Memory B cell (primary cell): ENCODE data around the gene MAML3.

ENCODE experiments used
- ATAC-seq: fragments of 150-1000 bp; cut with Tn5 transposase; 2 replicates; pipeline ENCODE4 v1.10.0; 2021; ENCODE audit warnings: low read depth, mild to moderate bottlenecking, moderate library complexity
- DNase-seq, 2 donors: peaks; one replicate each; pipeline ENCODE4 v3.0.0; 2022; ENCODE audit warnings: low spot score in 2 of 2
- H3K27ac Mint-ChIP-seq: one replicate; pipeline ENCODE4 v1.8.0; 2022; ENCODE audit warnings: mild to moderate bottlenecking, moderate library complexity, mixed read lengths
- H3K27me3 Mint-ChIP-seq: one replicate; pipeline ENCODE4 v1.8.0; 2022; ENCODE audit warnings: mixed read lengths
- H3K36me3 Mint-ChIP-seq: one replicate; pipeline ENCODE4 v1.8.0; 2022; ENCODE audit warnings: mild to moderate bottlenecking, mixed read lengths
- H3K4me1 Mint-ChIP-seq: one replicate; pipeline ENCODE4 v1.8.0; 2022; ENCODE audit warnings: mixed read lengths
- H3K4me3 Mint-ChIP-seq: one replicate; pipeline ENCODE4 v1.8.0; 2022; ENCODE audit warnings: mild to moderate bottlenecking, moderate library complexity, mixed read lengths
- H3K9me3 Mint-ChIP-seq: one replicate; pipeline ENCODE4 v1.8.0; 2022; ENCODE audit warnings: mixed read lengths

MAML3 gene

GRCh38 chr4:139726615-139727014, 427.4 kb downstream of the MAML3 start:
- peaks cover 12% of the 10 kb centered on the region for H3K27me3 Mint-ChIP-seq
- H3K4me3 Mint-ChIP-seq: no peak overlapping the region
- H3K9me3 Mint-ChIP-seq: no peaks in the 10 kb centered on the region
- no peak overlapping the region for H3K27ac Mint-ChIP-seq
- no peaks in the 10 kb centered on the region for H3K36me3 Mint-ChIP-seq
- H3K4me1 Mint-ChIP-seq: no peaks in the 10 kb centered on the region
- ATAC-seq (no peak), DNase-seq (no peak)

GRCh38 chr4:139725236-139725635, 428.7 kb downstream of the MAML3 start:
- Mint-ChIP-seq H3K9me3 (no peaks in the 10 kb centered on the region), H3K27me3 (peaks cover 8% of the 10 kb centered on the region), H3K36me3 (no peaks in the 10 kb centered on the region), H3K4me1 (no peaks in the 10 kb centered on the region), H3K27ac (no peak overlapping the region), H3K4me3 (no peak overlapping the region)
- DNase-seq: no peak
- ATAC-seq: no peak

DNA sequence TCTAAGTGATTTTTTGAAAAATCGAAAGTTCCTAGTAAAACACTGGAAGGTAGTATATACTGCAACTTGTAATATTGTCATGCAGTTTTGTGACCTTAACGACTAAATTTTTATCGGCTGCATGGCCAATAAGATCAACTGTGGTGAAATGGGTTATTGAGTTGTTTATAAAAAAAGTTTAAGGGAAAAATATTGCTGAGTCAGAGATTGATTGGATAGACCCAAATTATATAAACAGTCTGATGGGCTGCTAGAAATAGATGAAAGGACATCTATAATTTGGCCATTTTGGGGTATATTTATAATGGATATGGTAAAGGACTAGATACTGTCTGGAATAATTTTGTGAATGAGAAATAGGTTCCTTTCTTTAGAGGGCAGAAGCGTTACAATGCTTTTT, 432.2 kb downstream of the MAML3 start:
- no peak overlapping the region for H3K4me3 Mint-ChIP-seq
- no peaks in the 10 kb centered on the region for H3K9me3 Mint-ChIP-seq
- no peak overlapping the region for H3K27ac Mint-ChIP-seq
- no peak for ATAC-seq
- H3K27me3 Mint-ChIP-seq: peaks cover 11% of the 10 kb centered on the region
- no peaks in the 10 kb centered on the region for H3K4me1 Mint-ChIP-seq
- no peaks in the 10 kb centered on the region for H3K36me3 Mint-ChIP-seq
- DNase-seq: no peak

GRCh38 chr4:139720806-139721205, 433.2 kb downstream of the MAML3 start:
- no peak overlapping the region for H3K4me3 Mint-ChIP-seq
- no peak for DNase-seq
- H3K36me3 Mint-ChIP-seq: no peaks in the 10 kb centered on the region
- H3K27ac Mint-ChIP-seq: no peak overlapping the region
- no peaks in the 10 kb centered on the region for H3K9me3 Mint-ChIP-seq
- H3K27me3 Mint-ChIP-seq: peaks cover 9% of the 10 kb centered on the region
- ATAC-seq: no peak
- no peaks in the 10 kb centered on the region for H3K4me1 Mint-ChIP-seq

- Mint-ChIP-seq H3K4me3 (no peak overlapping the region), H3K27me3 (peaks cover 8% of the 10 kb centered on the region), H3K4me1 (no peaks in the 10 kb centered on the region), H3K27ac (no peak overlapping the region), H3K9me3 (no peaks in the 10 kb centered on the region), H3K36me3 (no peaks in the 10 kb centered on the region)
- DNase-seq (no peak), ATAC-seq (no peak)
Observed at GRCh38 chr4:139719381-139720101, 434.4 kb downstream of the MAML3 start.

GRCh38 chr4:139718833-139719232, 435.2 kb downstream of the MAML3 start:
- DNase-seq (no peak), ATAC-seq (no peak)
- no peak overlapping the region for H3K4me3 Mint-ChIP-seq
- H3K9me3 Mint-ChIP-seq: no peaks in the 10 kb centered on the region
- H3K4me1 Mint-ChIP-seq: no peaks in the 10 kb centered on the region
- no peaks in the 10 kb centered on the region for H3K36me3 Mint-ChIP-seq
- no peak overlapping the region for H3K27ac Mint-ChIP-seq
- H3K27me3 Mint-ChIP-seq: peaks cover 8% of the 10 kb centered on the region

DNA sequence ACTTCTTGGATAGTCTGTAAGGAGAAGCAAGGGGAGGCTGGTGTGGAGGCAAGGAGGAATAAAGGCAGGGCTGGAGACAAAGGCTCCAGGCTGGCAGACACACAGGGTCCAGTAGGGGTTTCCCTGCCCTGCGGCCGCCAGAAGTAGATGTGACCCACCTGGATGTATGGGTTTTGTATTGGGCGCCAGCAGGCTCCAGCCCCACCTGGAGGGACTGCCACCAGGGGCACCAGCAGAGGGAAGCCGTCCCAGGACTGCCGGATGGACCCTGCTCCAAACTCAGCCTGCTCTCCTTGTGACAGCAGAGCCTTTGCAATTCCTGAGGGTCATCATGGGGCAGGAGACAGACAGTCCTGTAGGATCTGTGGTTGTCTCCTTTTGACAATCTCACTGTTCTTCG, 435.6 kb downstream of the MAML3 start:
- Mint-ChIP-seq H3K27me3 (peaks cover 8% of the 10 kb centered on the region), H3K4me3 (no peak overlapping the region), H3K9me3 (no peaks in the 10 kb centered on the region), H3K4me1 (no peaks in the 10 kb centered on the region), H3K27ac (no peak overlapping the region), H3K36me3 (no peaks in the 10 kb centered on the region)
- no peak for ATAC-seq
- no peak for DNase-seq

DNA sequence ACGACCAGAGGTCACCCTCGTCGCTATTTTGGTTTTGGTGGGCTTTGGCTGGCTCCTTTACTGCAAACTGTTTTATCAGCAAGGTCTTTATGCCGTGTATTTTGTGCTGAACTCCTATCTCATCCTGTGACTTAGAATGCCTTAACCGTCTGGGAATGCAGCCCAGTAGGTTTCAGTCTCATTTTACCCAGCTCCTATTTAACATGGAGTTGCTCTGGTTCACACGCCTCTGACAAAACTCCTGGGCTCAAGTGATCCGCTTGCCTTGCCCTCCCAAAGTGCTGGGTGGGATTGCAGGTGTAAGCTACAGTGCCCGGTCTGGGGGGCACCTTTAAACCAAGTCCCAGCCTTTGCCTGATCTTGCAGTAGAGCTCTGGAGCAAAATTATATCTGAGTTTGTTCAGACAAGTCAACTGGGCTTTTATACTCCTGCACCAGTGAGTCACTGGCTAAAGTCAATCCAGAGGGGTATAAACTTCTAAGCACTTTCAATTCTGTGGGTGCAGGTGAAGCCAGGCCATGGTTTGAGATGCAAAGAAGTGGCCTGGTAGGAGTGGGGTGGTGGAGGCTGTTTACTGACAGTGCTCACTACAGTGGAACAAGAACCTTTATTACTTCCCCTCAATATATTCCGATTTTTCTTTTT, 438.1 kb downstream of the MAML3 start:
- peaks cover 8% of the 10 kb centered on the region for H3K27me3 Mint-ChIP-seq
- no peaks in the 10 kb centered on the region for H3K4me1 Mint-ChIP-seq
- H3K27ac Mint-ChIP-seq: no peak overlapping the region
- no peaks in the 10 kb centered on the region for H3K9me3 Mint-ChIP-seq
- ATAC-seq (no peak), DNase-seq (no peak)
- no peaks in the 10 kb centered on the region for H3K36me3 Mint-ChIP-seq
- H3K4me3 Mint-ChIP-seq: no peak overlapping the region

DNA sequence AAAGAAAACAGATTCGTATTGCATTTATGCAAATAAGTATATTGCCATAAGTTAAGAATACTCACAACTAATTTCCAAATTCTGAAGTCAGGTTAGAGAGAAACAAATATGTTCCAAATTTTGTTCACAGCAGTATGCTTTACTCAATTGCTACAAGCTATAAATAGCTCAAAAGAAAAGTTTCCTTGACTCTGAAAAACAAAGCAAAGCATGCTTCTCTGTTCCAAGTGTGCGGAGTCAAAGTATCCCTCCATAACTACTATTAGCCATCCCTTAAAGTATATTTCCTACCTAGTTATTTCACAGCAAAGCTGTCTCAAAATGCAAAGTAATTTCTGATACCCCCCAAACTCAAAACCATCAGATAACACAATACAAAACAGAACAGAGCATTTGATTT, 441.1 kb downstream of the MAML3 start:
- no peak for DNase-seq
- Mint-ChIP-seq H3K4me3 (no peak overlapping the region), H3K27me3 (peaks cover 10% of the 10 kb centered on the region), H3K4me1 (no peaks in the 10 kb centered on the region), H3K27ac (no peak overlapping the region), H3K36me3 (no peaks in the 10 kb centered on the region), H3K9me3 (peaks cover under 1% of the 10 kb centered on the region)
- ATAC-seq: no peak

GRCh38 chr4:139711461-139711860, 442.5 kb downstream of the MAML3 start:
- no peak overlapping the region for H3K4me3 Mint-ChIP-seq
- no peak for ATAC-seq

DNA sequence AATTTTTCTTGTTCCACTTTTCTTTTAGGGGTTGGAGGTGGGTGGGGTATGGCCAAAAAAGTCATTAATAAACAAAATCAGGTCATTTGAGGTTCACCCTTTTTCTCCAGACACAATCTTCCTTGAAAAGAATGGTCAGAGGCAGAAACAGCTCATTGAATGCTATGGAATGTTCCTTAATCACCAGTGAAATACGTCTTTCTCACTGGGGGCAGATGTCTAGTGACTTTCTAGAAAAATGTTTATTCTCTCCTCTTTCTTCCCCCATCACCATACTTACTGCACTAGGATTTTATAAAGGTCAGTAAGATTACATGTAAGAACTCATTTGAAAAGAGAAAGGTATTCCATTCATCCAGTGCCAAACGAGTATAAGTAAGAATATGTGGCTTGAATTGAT, 443.9 kb downstream of the MAML3 start:
- ATAC-seq (no peak), DNase-seq (no peak)
- Mint-ChIP-seq H3K27me3 (peaks cover 3% of the 10 kb centered on the region), H3K27ac (no peak overlapping the region), H3K9me3 (peaks cover 1% of the 10 kb centered on the region), H3K4me1 (no peaks in the 10 kb centered on the region), H3K4me3 (no peak overlapping the region), H3K36me3 (no peaks in the 10 kb centered on the region)

More at GRCh38 chr4:139711461-139711860, 442.5 kb downstream of the MAML3 start:
- no peak for DNase-seq
- no peak overlapping the region for H3K27ac Mint-ChIP-seq
- peaks cover 1% of the 10 kb centered on the region for H3K9me3 Mint-ChIP-seq
- peaks cover 6% of the 10 kb centered on the region for H3K27me3 Mint-ChIP-seq
- H3K4me1 Mint-ChIP-seq: no peaks in the 10 kb centered on the region
- H3K36me3 Mint-ChIP-seq: no peaks in the 10 kb centered on the region

GRCh38 chr4:139709660-139710059, 444.3 kb downstream of the MAML3 start:
- H3K4me1 Mint-ChIP-seq: no peaks in the 10 kb centered on the region
- peaks cover 3% of the 10 kb centered on the region for H3K27me3 Mint-ChIP-seq
- no peak overlapping the region for H3K4me3 Mint-ChIP-seq
- DNase-seq: no peak
- no peak overlapping the region for H3K27ac Mint-ChIP-seq
- H3K9me3 Mint-ChIP-seq: peaks cover 1% of the 10 kb centered on the region
- no peaks in the 10 kb centered on the region for H3K36me3 Mint-ChIP-seq
- no peak for ATAC-seq

GRCh38 chr4:139704915-139705485, 449.0 kb downstream of the MAML3 start:
- H3K27ac Mint-ChIP-seq: no peak overlapping the region
- no peaks in the 10 kb centered on the region for H3K4me1 Mint-ChIP-seq
- no peaks in the 10 kb centered on the region for H3K27me3 Mint-ChIP-seq
- no peak for ATAC-seq
- H3K36me3 Mint-ChIP-seq: peaks cover 2% of the 10 kb centered on the region
- no peak overlapping the region for H3K4me3 Mint-ChIP-seq
- peaks cover 3% of the 10 kb centered on the region for H3K9me3 Mint-ChIP-seq
- DNase-seq: no peak

- peaks cover 3% of the 10 kb centered on the region for H3K36me3 Mint-ChIP-seq
- ATAC-seq (no peak), DNase-seq (no peak)
- no peak overlapping the region for H3K27ac Mint-ChIP-seq
- H3K27me3 Mint-ChIP-seq: no peaks in the 10 kb centered on the region
- H3K4me3 Mint-ChIP-seq: no peak overlapping the region
- H3K9me3 Mint-ChIP-seq: peaks cover 5% of the 10 kb centered on the region
- no peaks in the 10 kb centered on the region for H3K4me1 Mint-ChIP-seq
Observed at GRCh38 chr4:139700568-139700967, 453.4 kb downstream of the MAML3 start.
